ENCODE data around the gene ARID1B. TPM values are rescaled to one million over a fixed set of nuclear protein-coding genes. Genes with fewer than 3 reads are reported as not detected.

The ARID1B gene
- total RNA-seq, 1 experiment from 2014 or later, result 60.3 TPM

GRCh38 chr6:157151029-157151428 is 373.9 kb downstream of the ARID1B start:
- ChIA-PET CTCF (no interaction called here), POLR2A (interaction anchor here (0.6 kb wide), 1 partner anchor 323 kb away, joined by 6 read pairs; no protein-coding TSS in a partner anchor)
- TF ChIP-seq CREB1 (CRISPR knock-in tag; IDR thresholded peaks at IDR 0.05) (no peak), ZNF416 (CRISPR knock-in tag; IDR thresholded peaks at IDR 0.05) (no peak), RELA (CRISPR knock-in tag; IDR thresholded peaks at IDR 0.05; ENCODE audit: borderline replicate concordance) (no peak), MLX (CRISPR knock-in tag; IDR thresholded peaks at IDR 0.05) (no peak), SP1 (CRISPR knock-in tag; conservative IDR thresholded peaks at IDR 0.05) (no peak), ZMAT4 (CRISPR knock-in tag; IDR thresholded peaks at IDR 0.05) (no peak), EMX1 (CRISPR knock-in tag; IDR thresholded peaks at IDR 0.05) (no peak), SMAD4 (CRISPR knock-in tag; IDR thresholded peaks at IDR 0.05) (no peak), ZNF263 (CRISPR knock-in tag; IDR thresholded peaks at IDR 0.05; ENCODE audit: low read depth) (no peak), CDX4 (CRISPR knock-in tag; IDR thresholded peaks at IDR 0.05; ENCODE audit: borderline replicate concordance) (no peak), ERG (CRISPR knock-in tag; IDR thresholded peaks at IDR 0.05) (no peak), ZBTB43 (CRISPR knock-in tag; IDR thresholded peaks at IDR 0.05) (no peak), GTF2I (CRISPR knock-in tag; conservative IDR thresholded peaks at IDR 0.05) (no peak), NFATC4 (CRISPR knock-in tag; IDR thresholded peaks at IDR 0.05) (no peak), USF1 (CRISPR knock-in tag; IDR thresholded peaks at IDR 0.05) (no peak), GABPB1 (CRISPR knock-in tag; IDR thresholded peaks at IDR 0.05) (no peak), GRHL2 (CRISPR knock-in tag; IDR thresholded peaks at IDR 0.05; ENCODE audit: insufficient replicate concordance, severe bottlenecking) (no peak), SOX15 (CRISPR knock-in tag; IDR thresholded peaks at IDR 0.05) (no peak), OVOL2 (CRISPR knock-in tag; IDR thresholded peaks at IDR 0.05; ENCODE audit: borderline replicate concordance) (no peak)
- H3K9me3 Mint-ChIP-seq, result no peaks in the 10 kb centered on the region
- peaks cover 29% of the 10 kb centered on the region for H3K4me1 Mint-ChIP-seq
- H3K27ac Mint-ChIP-seq, result no peak overlapping the region; the same call in 1 of the 2 replicates
- no peak for ATAC-seq
- H3K27me3 Mint-ChIP-seq (ENCODE audit: low read depth), result no peaks in the 10 kb centered on the region
- no peak for DNase-seq (ENCODE audit: low spot score)
- peaks cover 9% of the 10 kb centered on the region for H3K36me3 Mint-ChIP-seq
- no peak overlapping the region for H3K4me3 Mint-ChIP-seq

GRCh38 chr6:157151989-157152388 is 374.8 kb downstream of the ARID1B start:
- H3K27me3 Mint-ChIP-seq (ENCODE audit: low read depth), result no peaks in the 10 kb centered on the region
- H3K36me3 Mint-ChIP-seq, result peaks cover 9% of the 10 kb centered on the region
- no peak for ATAC-seq
- no peak overlapping the region for H3K27ac Mint-ChIP-seq
- no peaks in the 10 kb centered on the region for H3K9me3 Mint-ChIP-seq
- ChIA-PET POLR2A (no interaction called here), CTCF (interaction anchor here (1.3 kb wide), 1 partner anchor 12 kb away, joined by 3 read pairs; no protein-coding TSS in a partner anchor)
- H3K4me3 Mint-ChIP-seq, result no peak overlapping the region
- DNase-seq (ENCODE audit: low spot score), result no peak
- peaks cover 23% of the 10 kb centered on the region for H3K4me1 Mint-ChIP-seq
- TF ChIP-seq ZNF425 (CRISPR knock-in tag; conservative IDR thresholded peaks at IDR 0.05), result no peak
- TF ChIP-seq PREB (CRISPR knock-in tag; IDR thresholded peaks at IDR 0.05; ENCODE audit: borderline replicate concordance), result no peak
- no peak for TF ChIP-seq ATF6 (CRISPR knock-in tag; IDR thresholded peaks at IDR 0.05)
- TF ChIP-seq FOXK1 (CRISPR knock-in tag; IDR thresholded peaks at IDR 0.05), result no peak
- TF ChIP-seq CREM (CRISPR knock-in tag; IDR thresholded peaks at IDR 0.05), result no peak
- TF ChIP-seq USF2 (CRISPR knock-in tag; IDR thresholded peaks at IDR 0.05), result no peak
- no peak for TF ChIP-seq SOX15 (CRISPR knock-in tag; IDR thresholded peaks at IDR 0.05)
- no peak for TF ChIP-seq CBFB (CRISPR knock-in tag; IDR thresholded peaks at IDR 0.05; ENCODE audit: low read depth)
